Measurements from ENCODE around the gene ACHE.

- TF ChIP-seq CTCF (IDR thresholded peaks at IDR 0.05) (no peak), REST (IDR thresholded peaks at IDR 0.05; ENCODE audit: insufficient read depth in 1 of 2, low read depth in 2 of 2, low read length in 1 of 2) (no peak), POLR2AphosphoS5 (IDR thresholded peaks at IDR 0.05; ENCODE audit: low read depth, low read length) (no peak), SIN3A (IDR thresholded peaks at IDR 0.05; ENCODE audit: borderline replicate concordance, insufficient read depth, low read depth, low read length) (no peak), TCF7L2 (IDR thresholded peaks at IDR 0.05; ENCODE audit: low read depth, low read length) (no peak)
These were observed 8.7 kb downstream of the ACHE start for GRCh38 chr7:100886936-100887515.
